ENCODE results near the gene FAM241A. TPM values are rescaled to one million over a fixed set of nuclear protein-coding genes. Genes with fewer than 3 reads are reported as not detected.
A peak's percentile ranks its signal among the peaks of the same experiment; 100 is the strongest.

FAM241A gene
- total RNA-seq, 1 donor from 2014 or later, result 6.8 TPM

DNA sequence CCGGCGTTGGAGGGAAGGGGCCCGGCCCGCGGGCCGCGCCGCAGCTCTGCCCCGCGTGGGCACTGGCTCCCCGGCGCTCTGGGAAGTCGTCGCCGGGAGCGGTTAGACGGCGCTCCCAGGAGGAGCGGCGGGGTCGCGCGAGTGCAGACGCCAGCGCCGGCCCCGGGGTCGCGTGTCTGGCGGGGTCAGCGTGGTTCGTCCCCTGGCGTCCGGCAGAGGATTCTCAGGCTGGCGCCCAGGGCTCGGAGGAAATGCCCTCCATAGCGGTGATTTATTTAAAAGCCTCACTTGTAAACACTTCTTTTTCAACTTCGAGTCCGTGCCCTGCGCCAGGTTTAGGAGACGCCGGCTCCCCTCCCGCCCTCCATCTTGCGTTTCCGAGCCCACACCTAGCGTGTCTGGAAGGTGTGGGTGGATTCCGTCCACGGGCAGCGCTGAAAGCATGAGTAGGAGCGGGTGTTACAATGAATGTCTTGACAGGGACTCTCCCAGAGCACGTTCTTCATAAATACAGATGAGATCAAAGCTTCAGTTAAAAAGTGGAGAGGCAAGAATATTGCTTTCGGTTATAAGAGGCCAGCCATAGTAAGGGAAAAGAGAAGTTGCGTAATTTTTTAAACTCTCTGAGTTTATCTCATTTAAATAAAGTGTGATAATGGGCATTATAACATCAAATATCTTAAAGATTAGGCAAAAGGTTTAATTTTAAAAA, 692 bp downstream of the FAM241A start:
- Histone ChIP-seq H3K9me3 (no peaks in the 10 kb centered on the region), H3K27me3 (no peaks in the 10 kb centered on the region), H3K27ac (peak overlapping the region; percentile 77 to 89), H3K36me3 (no peaks in the 10 kb centered on the region), H3K4me3 (peak overlapping the region; percentile 76 to 96), H3K4me1 (peaks cover 0 to 5% of the 10 kb centered on the region in 2 donors)
- TF ChIP-seq, protein P1, sequence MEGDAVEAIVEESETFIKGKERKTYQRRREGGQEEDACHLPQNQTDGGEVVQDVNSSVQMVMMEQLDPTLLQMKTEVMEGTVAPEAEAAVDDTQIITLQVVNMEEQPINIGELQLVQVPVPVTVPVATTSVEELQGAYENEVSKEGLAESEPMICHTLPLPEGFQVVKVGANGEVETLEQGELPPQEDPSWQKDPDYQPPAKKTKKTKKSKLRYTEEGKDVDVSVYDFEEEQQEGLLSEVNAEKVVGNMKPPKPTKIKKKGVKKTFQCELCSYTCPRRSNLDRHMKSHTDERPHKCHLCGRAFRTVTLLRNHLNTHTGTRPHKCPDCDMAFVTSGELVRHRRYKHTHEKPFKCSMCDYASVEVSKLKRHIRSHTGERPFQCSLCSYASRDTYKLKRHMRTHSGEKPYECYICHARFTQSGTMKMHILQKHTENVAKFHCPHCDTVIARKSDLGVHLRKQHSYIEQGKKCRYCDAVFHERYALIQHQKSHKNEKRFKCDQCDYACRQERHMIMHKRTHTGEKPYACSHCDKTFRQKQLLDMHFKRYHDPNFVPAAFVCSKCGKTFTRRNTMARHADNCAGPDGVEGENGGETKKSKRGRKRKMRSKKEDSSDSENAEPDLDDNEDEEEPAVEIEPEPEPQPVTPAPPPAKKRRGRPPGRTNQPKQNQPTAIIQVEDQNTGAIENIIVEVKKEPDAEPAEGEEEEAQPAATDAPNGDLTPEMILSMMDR (IDR thresholded peaks at IDR 0.05), result peak; percentile 10 to 31 (median 23)
- DNase-seq (ENCODE audit: low spot score in 2 of 2), result peak in 1 of 2 donors; percentile 71
- intact Hi-C loops (cut with DNase I), result loop anchor here (1.0 to 5.0 kb wide), 5 partner anchors 19 to 491 kb away; partner anchors contain the start of genes AP1AR, LARP7, TIFA and ZGRF1

DNA sequence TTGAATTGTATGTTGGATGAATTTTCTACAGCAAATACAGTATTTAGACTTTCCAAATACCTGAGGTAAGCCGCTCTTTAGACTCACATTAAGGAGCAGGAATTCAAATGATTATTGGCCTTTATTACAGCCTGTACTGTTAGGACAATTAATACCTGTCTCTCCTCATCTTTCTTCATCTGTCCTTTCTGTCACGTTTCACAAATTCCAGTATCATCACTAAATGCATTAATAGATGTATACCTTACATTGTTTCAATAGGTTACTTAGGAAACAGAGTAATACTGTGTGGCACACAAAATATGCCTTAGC, 1.2 kb downstream of the FAM241A start:
- peak overlapping the region; percentile 77 to 89 for H3K27ac ChIP-seq

DNA sequence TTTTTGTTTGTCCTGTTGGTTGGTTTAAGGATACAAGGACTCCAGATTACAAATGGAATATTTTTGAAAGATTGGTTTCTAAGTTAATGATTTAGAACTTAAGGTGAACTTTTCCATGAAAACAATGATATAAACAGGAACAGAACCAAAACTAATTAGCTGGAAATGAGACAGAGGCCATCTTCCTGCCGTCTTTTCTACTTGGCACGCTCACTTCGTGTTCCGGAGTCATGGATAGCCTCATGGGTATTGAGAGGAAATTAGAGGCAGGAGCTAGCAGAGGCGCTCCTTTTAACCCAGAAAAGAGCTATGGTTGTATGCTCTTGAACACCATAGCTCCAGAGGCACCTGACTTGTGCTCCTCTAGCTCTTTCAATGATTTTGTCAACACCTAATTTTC, 2.4 kb downstream of the FAM241A start:
- TF ChIP-seq, protein P1 (IDR thresholded peaks at IDR 0.05), result no peak
- intact Hi-C loops (cut with DNase I), result loop anchor here (5.0 kb wide), 3 partner anchors 45 to 490 kb away; partner anchors contain the start of genes LARP7, TIFA and ZGRF1
- Histone ChIP-seq H3K4me3 (no peak overlapping the region), H3K27me3 (no peaks in the 10 kb centered on the region), H3K4me1 (peaks cover 0 to 5% of the 10 kb centered on the region in 2 donors), H3K9me3 (no peaks in the 10 kb centered on the region), H3K36me3 (no peaks in the 10 kb centered on the region), H3K27ac (no peak overlapping the region)
- no peak for DNase-seq (ENCODE audit: low spot score in 2 of 2)

More for the DNA sequence above, 1.2 kb downstream of the FAM241A start:
- Histone ChIP-seq H3K9me3 (no peaks in the 10 kb centered on the region), H3K4me1 (peaks cover 0 to 5% of the 10 kb centered on the region in 2 donors), H3K4me3 (peak overlapping the region; percentile 76 to 96), H3K36me3 (no peaks in the 10 kb centered on the region), H3K27me3 (no peaks in the 10 kb centered on the region)
- intact Hi-C loops (cut with DNase I), result loop anchor here (5.0 kb wide), 3 partner anchors 44 to 491 kb away; partner anchors contain the start of genes LARP7, TIFA and ZGRF1
- TF ChIP-seq, protein P1 (IDR thresholded peaks at IDR 0.05), result no peak
- DNase-seq (ENCODE audit: low spot score in 2 of 2), result no peak

DNA sequence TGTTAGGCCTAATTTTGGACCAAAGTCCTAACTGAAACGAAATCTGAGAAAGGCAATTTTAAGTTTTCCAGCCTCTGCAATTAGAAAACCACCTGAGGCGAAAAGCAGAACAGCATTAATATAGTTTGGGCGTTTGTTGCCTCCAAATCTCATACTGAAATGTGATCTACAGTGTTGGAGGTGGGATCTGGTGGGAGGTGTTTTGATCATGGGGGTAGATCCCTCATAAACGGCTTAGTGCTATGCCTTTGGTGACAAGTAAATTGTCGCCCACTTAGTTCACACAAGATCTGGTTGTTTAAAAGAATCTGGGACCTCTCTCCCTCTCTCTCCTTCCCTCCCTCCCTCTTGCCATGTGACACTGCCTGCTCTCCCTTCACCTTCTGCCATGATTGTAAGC, 5.7 kb downstream of the FAM241A start:
- TF ChIP-seq, protein P1 (IDR thresholded peaks at IDR 0.05), result no peak
- H3K9me3 ChIP-seq, result no peaks in the 10 kb centered on the region
- no peak overlapping the region for H3K4me3 ChIP-seq
- peaks cover 0 to 5% of the 10 kb centered on the region in 2 donors for H3K4me1 ChIP-seq
- H3K36me3 ChIP-seq, result no peaks in the 10 kb centered on the region
- intact Hi-C loops (cut with DNase I), result no loop called here
- H3K27me3 ChIP-seq, result no peaks in the 10 kb centered on the region
- no peak for DNase-seq (ENCODE audit: low spot score in 2 of 2)
- H3K27ac ChIP-seq, result no peak overlapping the region

DNA sequence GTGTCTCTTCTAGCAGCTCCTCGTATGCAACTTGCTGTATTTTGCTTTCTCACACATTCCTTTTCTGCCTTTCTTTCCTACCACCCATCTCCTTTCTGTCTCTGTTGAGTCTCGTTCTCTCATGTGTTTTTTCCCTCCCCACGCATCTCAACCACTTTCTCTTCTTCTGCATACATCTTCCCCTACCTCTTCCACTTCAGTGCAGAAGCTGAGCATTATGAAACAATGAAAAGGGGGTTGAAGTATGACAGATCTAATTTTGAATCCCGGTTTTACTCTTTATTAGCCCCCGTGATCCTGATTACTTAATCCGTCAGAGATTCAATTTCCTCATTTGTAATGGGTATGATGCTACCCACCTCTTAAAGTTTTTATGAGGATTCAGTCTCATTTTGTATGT, 7.3 kb downstream of the FAM241A start:
- H3K36me3 ChIP-seq, result no peaks in the 10 kb centered on the region
- no peaks in the 10 kb centered on the region for H3K4me1 ChIP-seq
- H3K9me3 ChIP-seq, result no peaks in the 10 kb centered on the region
- intact Hi-C loops (cut with DNase I), result no loop called here
- no peak overlapping the region for H3K27ac ChIP-seq
- no peak for DNase-seq (ENCODE audit: low spot score in 2 of 2)
- no peaks in the 10 kb centered on the region for H3K27me3 ChIP-seq
- no peak overlapping the region for H3K4me3 ChIP-seq
- TF ChIP-seq, protein P1 (IDR thresholded peaks at IDR 0.05), result no peak
